EH (cell line): ENCODE data around the gene NR3C1.

Experiments
- DNase-seq: peaks from one replicate; pipeline ENCODE4 v3.0.0-alpha.2; 2015; ENCODE audit warnings: low read depth

Gene NR3C1

GRCh38 chr5:143309661-143310431 lies 93.6 kb downstream of the NR3C1 start:
- peak; percentile 48 for DNase-seq

GRCh38 chr5:143308731-143309130 lies 94.8 kb downstream of the NR3C1 start:
- DNase-seq = peak; percentile 60

- DNase-seq = no peak
Observed at GRCh38 chr5:143306040-143306439, 97.4 kb downstream of the NR3C1 start.

GRCh38 chr5:143304836-143305475 lies 98.5 kb downstream of the NR3C1 start:
- peak; percentile 61 for DNase-seq

- peak; percentile 69 for DNase-seq
Observed at GRCh38 chr5:143302341-143303045, 101.0 kb downstream of the NR3C1 start.

GRCh38 chr5:143297756-143298155 lies 105.7 kb downstream of the NR3C1 start:
- DNase-seq = no peak

- DNase-seq = no peak
Observed at GRCh38 chr5:143290125-143290524, 113.4 kb downstream of the NR3C1 start.

- DNase-seq = no peak
Observed at GRCh38 chr5:143284521-143284920, 119.0 kb downstream of the NR3C1 start.

- DNase-seq = no peak
Observed at GRCh38 chr5:143284002-143284401, 119.5 kb downstream of the NR3C1 start.

- DNase-seq = no peak
Observed at GRCh38 chr5:143281226-143281625, 122.3 kb downstream of the NR3C1 start.

- DNase-seq = no peak
Observed at GRCh38 chr5:143279698-143280097, 123.8 kb downstream of the NR3C1 start.

- no peak for DNase-seq
Observed at GRCh38 chr5:143277536-143277935, 126.0 kb downstream of the NR3C1 start.

- DNase-seq = no peak
Observed at GRCh38 chr5:143275512-143276363, 127.7 kb downstream of the NR3C1 start.

- DNase-seq = no peak
Observed at GRCh38 chr5:143274952-143275351, 128.5 kb downstream of the NR3C1 start.

GRCh38 chr5:143271431-143271830 lies 132.1 kb downstream of the NR3C1 start:
- no peak for DNase-seq

GRCh38 chr5:143268388-143268787 lies 135.1 kb downstream of the NR3C1 start:
- DNase-seq = no peak

- DNase-seq = no peak
Observed at GRCh38 chr5:143267186-143267585, 136.3 kb downstream of the NR3C1 start.

- no peak for DNase-seq
Observed at GRCh38 chr5:143265995-143266394, 137.5 kb downstream of the NR3C1 start.

GRCh38 chr5:143263272-143263810 lies 140.1 kb downstream of the NR3C1 start:
- DNase-seq = no peak

- peak; percentile 90 for DNase-seq
Observed at GRCh38 chr5:143262393-143263174, 140.9 kb downstream of the NR3C1 start.
